H9 (cell line): ENCODE data around the gene TRMT2A. TPM values are rescaled to one million over a fixed set of nuclear protein-coding genes. Genes with fewer than 3 reads are reported as not detected.

Experiments
- DNase-seq: peaks from one replicate; pipeline ENCODE4 v3.0.0-alpha.2; 2017
- H2AFZ ChIP-seq: one replicate; pipeline ENCODE4 v1.6.1; 2013; ENCODE audit warnings: mild to moderate bottlenecking, low read length, control low read depth, moderate library complexity
- H2AK5ac ChIP-seq: 2 replicates; pipeline ENCODE4 v1.6.1; 2013; ENCODE audit warnings: low read length, control low read depth, mixed read lengths; ENCODE audit not compliant: insufficient read length
- H2BK120ac ChIP-seq: one replicate; pipeline ENCODE4 v1.6.1; 2013; ENCODE audit warnings: low read depth, mild to moderate bottlenecking, low read length, control low read depth, inconsistent platforms; ENCODE audit not compliant: poor library complexity, severe bottlenecking
- H2BK12ac ChIP-seq: 2 replicates; pipeline ENCODE4 v1.6.1; 2013; ENCODE audit warnings: low read length, control low read depth, mixed read lengths, low read depth; ENCODE audit not compliant: insufficient read length
- H2BK15ac ChIP-seq: 2 replicates; pipeline ENCODE4 v1.6.1; 2013; ENCODE audit warnings: low read depth, low read length, control low read depth
- H2BK20ac ChIP-seq: one replicate; pipeline ENCODE4 v1.6.1; 2013; ENCODE audit warnings: low read depth, mild to moderate bottlenecking, low read length, control low read depth, inconsistent platforms; ENCODE audit not compliant: poor library complexity, severe bottlenecking
- H2BK5ac ChIP-seq: 2 replicates; pipeline ENCODE4 v1.6.1; 2013; ENCODE audit warnings: low read length, control low read depth, mixed read lengths; ENCODE audit not compliant: insufficient read length
- H3K14ac ChIP-seq: 2 replicates; pipeline ENCODE4 v1.6.1; 2013; ENCODE audit warnings: low read length, control low read depth; ENCODE audit not compliant: insufficient read depth
- H3K18ac ChIP-seq: 2 replicates; pipeline ENCODE4 v1.6.1; 2013; ENCODE audit warnings: low read depth, mild to moderate bottlenecking, mixed read lengths, low read length, control low read depth; ENCODE audit not compliant: insufficient read length
- H3K23ac ChIP-seq: 2 replicates; pipeline ENCODE4 v1.6.1; 2013; ENCODE audit warnings: low read length, control low read depth, mixed read lengths, low read depth; ENCODE audit not compliant: insufficient read length
- H3K23me2 ChIP-seq: 2 replicates; pipeline ENCODE4 v1.6.1; 2013; ENCODE audit warnings: low read depth, mild to moderate bottlenecking, mixed read lengths, low read length, control low read depth; ENCODE audit not compliant: insufficient read length, poor library complexity, severe bottlenecking
- H3K27ac ChIP-seq: 2 replicates; pipeline ENCODE4 v1.5.1; 2013; ENCODE audit warnings: low read length, control low read depth, mixed read lengths, low read depth; ENCODE audit not compliant: insufficient read length
- H3K27me3 ChIP-seq: 2 replicates; pipeline ENCODE4 v1.6.1; 2013; ENCODE audit warnings: low read length, control low read depth, inconsistent platforms; ENCODE audit not compliant: insufficient read depth
- H3K4ac ChIP-seq: 2 replicates; pipeline ENCODE4 v1.6.1; 2013; ENCODE audit warnings: low read depth, mild to moderate bottlenecking, control low read depth, inconsistent platforms, low read length, moderate library complexity
- H3K4me1 ChIP-seq: 2 replicates; pipeline ENCODE4 v1.6.1; 2013; ENCODE audit warnings: low read length, control low read depth, inconsistent platforms; ENCODE audit not compliant: insufficient read depth
- H3K4me2 ChIP-seq: 2 replicates; pipeline ENCODE4 v1.6.1; 2013; ENCODE audit warnings: low read length, control low read depth, mixed read lengths; ENCODE audit not compliant: insufficient read length, insufficient read depth
- H3K56ac ChIP-seq: 2 replicates; pipeline ENCODE4 v1.6.1; 2013; ENCODE audit warnings: low read depth, mild to moderate bottlenecking, mixed read lengths, low read length, control low read depth; ENCODE audit not compliant: insufficient read length
- H3K79me1 ChIP-seq: 2 replicates; pipeline ENCODE4 v1.6.1; 2013; ENCODE audit warnings: low read depth, mild to moderate bottlenecking, moderate library complexity, low read length, control low read depth, inconsistent platforms; ENCODE audit not compliant: insufficient read depth, poor library complexity, severe bottlenecking
- H3K79me2 ChIP-seq: 2 replicates; pipeline ENCODE4 v1.6.1; 2013; ENCODE audit warnings: low read length, control low read depth, inconsistent platforms; ENCODE audit not compliant: insufficient read depth
- H3K9ac ChIP-seq: 2 replicates; pipeline ENCODE4 v1.6.1; 2013; ENCODE audit warnings: low read length, control low read depth, mixed read lengths; ENCODE audit not compliant: insufficient read length; ENCODE audit errors: extremely low read depth
- H3K9me3 ChIP-seq: one replicate; pipeline ENCODE4 v1.6.1; 2013; ENCODE audit warnings: low read depth, low read length, inconsistent platforms; ENCODE audit not compliant: control insufficient read depth
- H3T11ph ChIP-seq: one replicate; pipeline ENCODE4 v1.6.1; 2013; ENCODE audit warnings: mild to moderate bottlenecking, low read length, control low read depth, inconsistent platforms
- H4K20me1 ChIP-seq: one replicate; pipeline ENCODE4 v1.6.1; 2013; ENCODE audit not compliant: control insufficient read depth, insufficient read length, insufficient read depth
- H4K5ac ChIP-seq: 2 replicates; pipeline ENCODE4 v1.6.1; 2013; ENCODE audit warnings: low read depth, mild to moderate bottlenecking, mixed read lengths, low read length, control low read depth; ENCODE audit not compliant: insufficient read length
- H4K8ac ChIP-seq: replicated peaks from 2 replicates; pipeline ENCODE4 v1.6.1; 2013; ENCODE audit warnings: low read length, control low read depth, mixed read lengths, low read depth; ENCODE audit not compliant: insufficient read length
- H4K91ac ChIP-seq: 2 replicates; pipeline ENCODE4 v1.6.1; 2013; ENCODE audit warnings: low read depth, mild to moderate bottlenecking, moderate library complexity, mixed read lengths, low read length, control low read depth; ENCODE audit not compliant: insufficient read length
- H3K27ac Mint-ChIP-seq, 3 experiments: 2 replicates in 2 of 3; 3 replicates in 1 of 3; pipeline ENCODE4 v1.8.0; 2020 to 2021; ENCODE audit warnings: mixed read lengths in 3 of 3, mild to moderate bottlenecking in 1 of 3, moderate library complexity in 1 of 3
- H3K27me3 Mint-ChIP-seq: 2 replicates; pipeline ENCODE4 v1.8.0; 2021; ENCODE audit warnings: low read depth, mild to moderate bottlenecking, moderate library complexity, mixed read lengths
- H3K36me3 Mint-ChIP-seq, 3 experiments: 2 replicates in 2 of 3; 3 replicates in 1 of 3; pipeline ENCODE4 v1.8.0; 2020 to 2021; ENCODE audit warnings: low read depth in 3 of 3, mixed read lengths in 3 of 3; ENCODE audit not compliant: insufficient read depth in 1 of 3
- H3K4me1 Mint-ChIP-seq, 2 experiments: 2 replicates each; pipeline ENCODE4 v1.8.0; 2020; ENCODE audit warnings: mixed read lengths in 2 of 2
- H3K4me3 Mint-ChIP-seq, 2 experiments: 2 replicates in 1 of 2; 3 replicates in 1 of 2; pipeline ENCODE4 v1.8.0; 2020 to 2021; ENCODE audit warnings: mild to moderate bottlenecking in 2 of 2, mixed read lengths in 2 of 2, moderate library complexity in 1 of 2
- H3K9me3 Mint-ChIP-seq, 2 experiments: 2 replicates in 1 of 2; 3 replicates in 1 of 2; pipeline ENCODE4 v1.8.0; 2020; ENCODE audit warnings: mild to moderate bottlenecking in 2 of 2, mixed read lengths in 2 of 2, moderate library complexity in 1 of 2
- WGBS: extraction: QIAGEN DNeasy Blood & Tissue Kit; methylation state at CpG from one replicate; pipeline ENCODE4 v1.1.7; 2013; ENCODE audit warnings: missing lambda C conversion rate, low lambda C conversion rate, mixed read lengths; ENCODE audit not compliant: insufficient read length; ENCODE audit errors: extremely low coverage; 5-methylcytosine and 5-hydroxymethylcytosine counted together
- total RNA-seq: library from RNA; stranded (reverse); gene quantifications from 2 replicates; pipeline ENCODE4 v1.2.1, GENCODE V29; 2021
- TF ChIP-seq, protein P1 (sequence below): fragments of 200-600 bp; sonication (generic); conservative IDR thresholded peaks from 3 replicates; pipeline ENCODE4 v1.8.0; 2021; ENCODE audit warnings: antibody characterized with exemption, mild to moderate bottlenecking

The TRMT2A gene
- total RNA-seq, 1 experiment from 2014 or later: 58.2 TPM

DNA sequence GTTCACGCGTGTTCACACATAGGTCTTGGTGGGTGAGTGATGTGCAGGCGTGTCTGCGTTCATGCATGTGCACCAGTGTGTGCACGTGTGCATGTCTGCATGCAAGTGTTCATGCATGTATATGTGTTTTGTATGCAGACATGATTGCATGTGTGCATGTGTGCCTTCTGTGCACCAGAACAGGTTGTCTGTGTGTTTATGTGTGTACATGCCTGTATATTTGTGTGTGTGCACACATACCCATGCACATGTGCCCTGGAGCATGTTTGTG lies 19.5 kb upstream of the TRMT2A start:
- no peak overlapping the region for H2BK12ac ChIP-seq
- TF ChIP-seq, protein P1, sequence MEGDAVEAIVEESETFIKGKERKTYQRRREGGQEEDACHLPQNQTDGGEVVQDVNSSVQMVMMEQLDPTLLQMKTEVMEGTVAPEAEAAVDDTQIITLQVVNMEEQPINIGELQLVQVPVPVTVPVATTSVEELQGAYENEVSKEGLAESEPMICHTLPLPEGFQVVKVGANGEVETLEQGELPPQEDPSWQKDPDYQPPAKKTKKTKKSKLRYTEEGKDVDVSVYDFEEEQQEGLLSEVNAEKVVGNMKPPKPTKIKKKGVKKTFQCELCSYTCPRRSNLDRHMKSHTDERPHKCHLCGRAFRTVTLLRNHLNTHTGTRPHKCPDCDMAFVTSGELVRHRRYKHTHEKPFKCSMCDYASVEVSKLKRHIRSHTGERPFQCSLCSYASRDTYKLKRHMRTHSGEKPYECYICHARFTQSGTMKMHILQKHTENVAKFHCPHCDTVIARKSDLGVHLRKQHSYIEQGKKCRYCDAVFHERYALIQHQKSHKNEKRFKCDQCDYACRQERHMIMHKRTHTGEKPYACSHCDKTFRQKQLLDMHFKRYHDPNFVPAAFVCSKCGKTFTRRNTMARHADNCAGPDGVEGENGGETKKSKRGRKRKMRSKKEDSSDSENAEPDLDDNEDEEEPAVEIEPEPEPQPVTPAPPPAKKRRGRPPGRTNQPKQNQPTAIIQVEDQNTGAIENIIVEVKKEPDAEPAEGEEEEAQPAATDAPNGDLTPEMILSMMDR: no peak
- no peak overlapping the region for H3K4me3 Mint-ChIP-seq
- peaks cover 4% of the 10 kb centered on the region for H3K23me2 ChIP-seq
- H3K4me2 ChIP-seq: no peak overlapping the region
- no peaks in the 10 kb centered on the region for H3K9me3 ChIP-seq
- H2BK15ac ChIP-seq: no peak overlapping the region
- H2BK5ac ChIP-seq: no peak overlapping the region
- H3K9ac ChIP-seq: no peak overlapping the region
- no peaks in the 10 kb centered on the region; the same call in 1 of the 2 replicates for H3K79me2 ChIP-seq
- H2AFZ ChIP-seq: no peak overlapping the region
- H3K27me3 Mint-ChIP-seq: no peaks in the 10 kb centered on the region
- no peak overlapping the region for H3K27ac Mint-ChIP-seq
- no peak overlapping the region for H3K27ac ChIP-seq
- H3T11ph ChIP-seq: no peak overlapping the region
- no peak overlapping the region for H4K5ac ChIP-seq
- H3K79me1 ChIP-seq: no peaks in the 10 kb centered on the region
- peaks cover 2 to 3% of the 10 kb centered on the region in 2 experiments; a peak in 1 of 4 replicates for H3K4me1 Mint-ChIP-seq
- no CpG with 5 or more reads among the region's 5 CpGs for WGBS
- no peaks in the 10 kb centered on the region for H3K4me1 ChIP-seq
- no peaks in the 10 kb centered on the region for H3K27me3 ChIP-seq
- peak overlapping the region; percentile 8 for H3K56ac ChIP-seq
- no peak overlapping the region for H2BK120ac ChIP-seq
- no peak for DNase-seq
- no peak overlapping the region for H3K23ac ChIP-seq
- no peak overlapping the region for H3K18ac ChIP-seq
- no peaks in the 10 kb centered on the region; a peak in 2 of 7 replicates for H3K36me3 Mint-ChIP-seq
- no peak overlapping the region for H3K4ac ChIP-seq
- no peak overlapping the region for H2AK5ac ChIP-seq
- no peak overlapping the region for H2BK20ac ChIP-seq
- H3K14ac ChIP-seq: no peak overlapping the region
- H4K8ac ChIP-seq: no peak overlapping the region
- H4K91ac ChIP-seq: no peak overlapping the region
- peaks cover 3% of the 10 kb centered on the region for H4K20me1 ChIP-seq
- no peaks in the 10 kb centered on the region for H3K9me3 Mint-ChIP-seq
